Measurements from ENCODE around the gene RPL35A.
"Not testable (repeated sequence)": the region's sequence is repeated elsewhere in the genome, so short reads cannot be mapped to it uniquely, and the experiment has no call there.

DNA sequence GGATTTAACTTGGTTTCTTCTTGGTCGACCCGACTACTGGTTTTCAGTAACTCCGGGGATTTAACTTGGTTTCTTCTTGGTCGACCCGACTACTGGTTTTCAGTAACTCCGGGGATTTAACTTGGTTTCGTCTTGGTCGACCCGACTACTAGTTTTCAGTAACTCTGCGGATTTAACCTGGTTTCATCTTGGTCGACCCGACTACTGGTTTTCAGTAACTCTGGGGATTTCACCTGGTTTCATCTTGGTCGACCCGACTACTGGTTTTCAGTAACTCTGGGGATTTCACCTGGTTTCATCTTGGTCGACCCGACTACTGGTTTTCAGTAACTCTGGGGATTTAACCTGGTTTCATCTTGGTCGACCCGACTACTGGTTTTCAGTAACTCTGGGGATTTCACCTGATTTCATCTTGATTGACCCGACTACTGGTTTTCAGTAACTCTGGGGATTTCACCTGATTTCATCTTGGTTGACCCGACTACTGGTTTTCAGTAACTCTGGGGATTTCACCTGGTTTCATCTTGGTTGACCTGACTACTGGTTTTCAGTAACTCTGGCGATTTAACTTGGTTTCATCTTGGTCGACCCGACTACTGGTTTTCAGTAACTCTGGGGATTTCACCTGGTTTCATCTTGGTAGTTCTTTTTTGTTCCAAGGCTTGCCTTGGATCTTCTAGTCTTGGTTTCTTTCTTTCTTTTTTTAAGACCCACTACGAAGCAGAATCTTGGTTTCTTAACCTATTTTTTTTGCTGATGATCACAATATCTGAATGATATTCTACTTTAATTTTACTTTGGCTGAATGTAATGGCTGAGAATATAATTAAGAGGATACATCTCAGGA, 28.3 kb upstream of the RPL35A start:
- not testable (repeated sequence) for TF ChIP-seq POLR2AphosphoS5, POLR2A, EP300 (IDR thresholded peaks at IDR 0.05)
- TF ChIP-seq, protein P1, sequence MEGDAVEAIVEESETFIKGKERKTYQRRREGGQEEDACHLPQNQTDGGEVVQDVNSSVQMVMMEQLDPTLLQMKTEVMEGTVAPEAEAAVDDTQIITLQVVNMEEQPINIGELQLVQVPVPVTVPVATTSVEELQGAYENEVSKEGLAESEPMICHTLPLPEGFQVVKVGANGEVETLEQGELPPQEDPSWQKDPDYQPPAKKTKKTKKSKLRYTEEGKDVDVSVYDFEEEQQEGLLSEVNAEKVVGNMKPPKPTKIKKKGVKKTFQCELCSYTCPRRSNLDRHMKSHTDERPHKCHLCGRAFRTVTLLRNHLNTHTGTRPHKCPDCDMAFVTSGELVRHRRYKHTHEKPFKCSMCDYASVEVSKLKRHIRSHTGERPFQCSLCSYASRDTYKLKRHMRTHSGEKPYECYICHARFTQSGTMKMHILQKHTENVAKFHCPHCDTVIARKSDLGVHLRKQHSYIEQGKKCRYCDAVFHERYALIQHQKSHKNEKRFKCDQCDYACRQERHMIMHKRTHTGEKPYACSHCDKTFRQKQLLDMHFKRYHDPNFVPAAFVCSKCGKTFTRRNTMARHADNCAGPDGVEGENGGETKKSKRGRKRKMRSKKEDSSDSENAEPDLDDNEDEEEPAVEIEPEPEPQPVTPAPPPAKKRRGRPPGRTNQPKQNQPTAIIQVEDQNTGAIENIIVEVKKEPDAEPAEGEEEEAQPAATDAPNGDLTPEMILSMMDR (IDR thresholded peaks at IDR 0.05) = not testable (repeated sequence)
